ENCODE data around the gene JRKL. TPM values are rescaled to one million over a fixed set of nuclear protein-coding genes. Genes with fewer than 3 reads are reported as not detected.
A peak's percentile ranks its signal among the peaks of the same experiment; 100 is the strongest.

Gene JRKL
- polyA plus RNA-seq, 3 donors = 1.3 to 2.0 (median 1.9) TPM

- 100% methylated on average over 2 of the region's 3 CpGs for WGBS (ENCODE audit: insufficient coverage)
- Mint-ChIP-seq H3K4me1 (peaks cover 28% of the 10 kb centered on the region), H3K36me3 (peaks cover 3 to 6% of the 10 kb centered on the region in 2 donors), H3K27ac (no peak overlapping the region), H3K27me3 (ENCODE audit: low read depth in 3 of 3) (peaks cover 0 to 1% (median 0%) of the 10 kb centered on the region in 3 donors), H3K4me3 (no peak overlapping the region), H3K9me3 (peaks cover 0 to 2% (median 0%) of the 10 kb centered on the region in 7 donors)
- no peaks in the 10 kb centered on the region for H4K20me1 ChIP-seq (ENCODE audit: insufficient read depth, low read length)
- no peak for DNase-seq
- no peaks in the 10 kb centered on the region for H3K27me3 ChIP-seq (ENCODE audit: control insufficient read depth in 2 of 2, insufficient read depth in 2 of 2, low read length in 2 of 2)
- H3K4me2 ChIP-seq (replicated peaks; ENCODE audit: extremely low read depth, low read length, poor library complexity, severe bottlenecking) = no peak overlapping the region
- H3K27ac ChIP-seq (ENCODE audit: low read depth in 1 of 2, low read length in 2 of 2) = no peak overlapping the region
- intact Hi-C loops (cut with micrococcal nuclease) = loop anchor here (2.0 to 10.0 kb wide), 2 partner anchors 557 to 603 kb away; partner anchors contain the start of gene FAM76B (in 1 of the 2)
- no peak overlapping the region for H3K9ac ChIP-seq (ENCODE audit: insufficient read depth, low read length, poor library complexity, severe bottlenecking)
- peaks cover 15 to 24% of the 10 kb centered on the region in 2 donors for H3K4me1 ChIP-seq (ENCODE audit: control insufficient read depth in 1 of 2, insufficient read depth in 2 of 2, low read length in 2 of 2)
- no peaks in the 10 kb centered on the region for H3K9me3 ChIP-seq (replicated peaks in 1 of 2; ENCODE audit: control insufficient read depth in 1 of 2, insufficient read depth in 1 of 2, low read length in 2 of 2)
- no peaks in the 10 kb centered on the region for H3K36me3 ChIP-seq (replicated peaks in 1 of 2; ENCODE audit: control insufficient read depth in 1 of 2, insufficient read depth in 2 of 2, low read length in 2 of 2)
- H3K4me3 ChIP-seq (replicated peaks in 1 of 3; ENCODE audit: low read depth in 2 of 3, low read length in 3 of 3) = no peak overlapping the region
- H2AFZ ChIP-seq (ENCODE audit: insufficient read depth, low read depth, low read length, poor library complexity, severe bottlenecking) = no peak overlapping the region
- H3K79me2 ChIP-seq (ENCODE audit: insufficient read depth, low read length) = peaks cover 46% of the 10 kb centered on the region
- no peak for TF ChIP-seq CTCF (IDR thresholded peaks at IDR 0.05)
These were observed 2.0 kb downstream of the JRKL start for GRCh38 chr11:96391698-96392307.

GRCh38 chr11:96393753-96394348, 4.0 kb downstream of the JRKL start:
- intact Hi-C loops (cut with micrococcal nuclease) = loop anchor here (10.0 kb wide), 1 partner anchor 559 kb away; no protein-coding TSS in a partner anchor
- H3K27me3 Mint-ChIP-seq (ENCODE audit: low read depth in 3 of 3) = peaks cover 0 to 1% (median 0%) of the 10 kb centered on the region in 3 donors
- peak; percentile 12 to 46 (median 36) for DNase-seq
- H3K9me3 Mint-ChIP-seq = peaks cover 0 to 5% (median 0%) of the 10 kb centered on the region in 7 donors
- Histone ChIP-seq H3K79me2 (ENCODE audit: insufficient read depth, low read length) (peaks cover 25% of the 10 kb centered on the region), H3K9ac (ENCODE audit: insufficient read depth, low read length, poor library complexity, severe bottlenecking) (no peak overlapping the region), H3K4me2 (replicated peaks; ENCODE audit: extremely low read depth, low read length, poor library complexity, severe bottlenecking) (no peak overlapping the region), H2AFZ (ENCODE audit: insufficient read depth, low read depth, low read length, poor library complexity, severe bottlenecking) (no peak overlapping the region), H3K4me1 (ENCODE audit: control insufficient read depth in 1 of 2, insufficient read depth in 2 of 2, low read length in 2 of 2) (peaks cover 11 to 14% of the 10 kb centered on the region in 2 donors), H3K27ac (ENCODE audit: low read depth in 1 of 2, low read length in 2 of 2) (no peak overlapping the region), H3K9me3 (replicated peaks in 1 of 2; ENCODE audit: control insufficient read depth in 1 of 2, insufficient read depth in 1 of 2, low read length in 2 of 2) (no peaks in the 10 kb centered on the region), H3K36me3 (replicated peaks in 1 of 2; ENCODE audit: control insufficient read depth in 1 of 2, insufficient read depth in 2 of 2, low read length in 2 of 2) (no peaks in the 10 kb centered on the region), H4K20me1 (ENCODE audit: insufficient read depth, low read length) (no peaks in the 10 kb centered on the region), H3K4me3 (replicated peaks in 1 of 3; ENCODE audit: low read depth in 2 of 3, low read length in 3 of 3) (no peak overlapping the region), H3K27me3 (ENCODE audit: control insufficient read depth in 2 of 2, insufficient read depth in 2 of 2, low read length in 2 of 2) (no peaks in the 10 kb centered on the region)
- H3K4me1 Mint-ChIP-seq = peaks cover 16% of the 10 kb centered on the region
- no CpG with 5 or more reads among the region's 1 CpG for whole genome bisulfite sequencing (ENCODE audit: insufficient coverage)
- no peak overlapping the region for H3K27ac Mint-ChIP-seq
- H3K36me3 Mint-ChIP-seq = peaks cover 3 to 6% of the 10 kb centered on the region in 2 donors
- H3K4me3 Mint-ChIP-seq = no peak overlapping the region
- TF ChIP-seq CTCF (IDR thresholded peaks at IDR 0.05) = peak; percentile 85
